GM19099 (cell line): Measurements from ENCODE around the gene DCPS.

Source experiments
- POLR2A ChIP-seq: IDR thresholded peaks from 3 replicates; pipeline ENCODE4 v1.6.1; 2011; ENCODE audit warnings: low read depth; ENCODE audit not compliant: insufficient read length; ENCODE audit errors: extremely low read depth

Gene DCPS, protein sequence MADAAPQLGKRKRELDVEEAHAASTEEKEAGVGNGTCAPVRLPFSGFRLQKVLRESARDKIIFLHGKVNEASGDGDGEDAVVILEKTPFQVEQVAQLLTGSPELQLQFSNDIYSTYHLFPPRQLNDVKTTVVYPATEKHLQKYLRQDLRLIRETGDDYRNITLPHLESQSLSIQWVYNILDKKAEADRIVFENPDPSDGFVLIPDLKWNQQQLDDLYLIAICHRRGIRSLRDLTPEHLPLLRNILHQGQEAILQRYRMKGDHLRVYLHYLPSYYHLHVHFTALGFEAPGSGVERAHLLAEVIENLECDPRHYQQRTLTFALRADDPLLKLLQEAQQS

DNA sequence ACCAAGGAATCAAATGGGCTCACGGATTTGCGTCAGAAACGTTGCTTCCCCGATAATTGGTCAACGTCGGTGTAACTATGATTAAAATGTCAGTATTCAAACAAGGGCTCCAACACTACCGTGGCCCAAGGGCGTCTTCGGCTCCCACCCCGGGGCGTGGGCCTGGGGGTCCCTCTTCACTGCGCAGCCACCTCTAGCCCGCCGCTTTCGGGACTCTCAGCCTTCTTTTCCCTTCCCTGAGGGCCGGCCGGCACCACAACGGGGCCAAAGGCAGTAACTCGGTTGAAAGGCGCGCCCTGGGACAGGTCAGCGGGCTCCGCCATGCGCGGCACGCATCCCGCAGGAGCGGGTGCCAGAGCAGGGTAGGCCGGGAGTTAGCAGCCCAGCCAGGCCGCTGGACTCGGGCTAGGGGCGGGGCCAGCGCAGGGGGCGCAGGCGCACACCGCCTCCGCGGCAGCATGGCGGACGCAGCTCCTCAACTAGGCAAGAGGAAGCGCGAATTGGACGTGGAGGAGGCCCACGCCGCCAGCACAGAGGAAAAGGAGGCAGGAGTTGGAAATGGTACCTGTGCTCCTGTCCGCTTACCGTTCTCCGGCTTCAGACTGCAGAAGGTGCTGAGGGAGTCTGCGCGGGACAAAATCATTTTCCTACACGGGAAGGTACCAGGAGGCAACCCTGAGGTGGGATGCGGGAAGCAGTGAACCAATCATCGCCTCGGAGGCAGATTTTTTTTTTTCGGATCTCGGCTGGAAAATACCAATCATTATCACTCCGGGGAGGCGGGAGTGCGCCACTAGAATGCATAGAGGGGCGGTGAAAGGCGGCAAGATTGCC is at the start of gene DCPS:
TSS of gene DCPS (plus strand) at position 438 of the 834 bp plus-strand sequence. CDS start at position 459, 21 bp downstream.
- peak; percentile 98 for TF ChIP-seq POLR2A

DNA sequence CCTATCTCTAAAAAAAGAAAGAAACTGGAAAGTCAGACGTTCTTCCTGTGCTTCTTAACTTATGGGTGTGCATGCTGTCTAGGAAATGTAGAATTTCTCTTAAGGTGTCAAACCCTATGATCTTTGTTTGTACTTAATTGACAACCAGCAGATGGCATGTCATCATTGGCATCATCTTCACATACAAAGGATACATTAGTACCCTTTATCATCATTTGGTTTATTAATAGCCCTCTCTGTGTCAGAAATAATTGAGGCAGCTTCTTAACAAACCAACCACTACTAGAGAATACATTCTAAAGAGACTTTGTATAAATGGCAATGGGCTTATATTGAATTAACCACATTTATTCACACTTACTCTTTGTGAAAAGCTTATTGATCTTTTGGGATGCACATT is 49.0 kb upstream of the DCPS start:
- no peak for TF ChIP-seq POLR2A

DNA sequence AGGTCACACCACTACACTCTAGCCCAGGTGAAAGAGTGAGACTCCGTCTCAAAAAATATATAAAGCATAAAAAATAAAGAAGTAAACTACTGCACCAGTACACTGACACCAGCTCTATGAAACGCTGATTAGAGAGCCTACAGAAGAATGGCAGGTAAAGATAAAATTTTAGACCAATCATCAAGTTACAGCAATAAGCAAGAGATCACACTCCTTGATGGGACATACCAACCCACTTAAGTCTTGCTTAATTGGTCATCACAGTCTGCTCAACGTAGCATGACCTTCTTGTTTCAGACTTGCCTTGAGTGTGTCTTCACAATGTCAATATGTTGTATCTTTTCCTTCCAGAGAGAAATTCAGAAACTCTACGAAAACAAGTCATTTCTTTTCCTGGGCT is 47.6 kb upstream of the DCPS start:
- no peak for TF ChIP-seq POLR2A

DNA sequence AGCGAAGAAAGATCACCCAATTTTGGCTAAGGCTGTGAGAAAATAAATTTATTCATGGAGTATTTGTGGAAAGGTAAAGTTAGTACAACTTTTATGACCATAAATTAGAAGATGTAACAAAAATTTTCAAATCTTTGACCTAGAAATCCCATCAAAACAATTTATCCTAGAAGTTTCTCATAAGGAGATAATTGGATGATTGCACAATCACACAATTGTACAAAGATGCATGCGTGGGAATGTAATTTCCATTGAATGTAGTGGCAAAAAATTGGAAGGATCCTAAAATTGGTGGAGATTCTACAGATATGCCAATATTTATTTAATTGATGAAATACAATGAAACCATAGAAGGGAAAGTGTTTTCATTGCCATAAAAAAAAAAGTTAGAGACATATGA is 46.7 kb upstream of the DCPS start:
- no peak for TF ChIP-seq POLR2A

DNA sequence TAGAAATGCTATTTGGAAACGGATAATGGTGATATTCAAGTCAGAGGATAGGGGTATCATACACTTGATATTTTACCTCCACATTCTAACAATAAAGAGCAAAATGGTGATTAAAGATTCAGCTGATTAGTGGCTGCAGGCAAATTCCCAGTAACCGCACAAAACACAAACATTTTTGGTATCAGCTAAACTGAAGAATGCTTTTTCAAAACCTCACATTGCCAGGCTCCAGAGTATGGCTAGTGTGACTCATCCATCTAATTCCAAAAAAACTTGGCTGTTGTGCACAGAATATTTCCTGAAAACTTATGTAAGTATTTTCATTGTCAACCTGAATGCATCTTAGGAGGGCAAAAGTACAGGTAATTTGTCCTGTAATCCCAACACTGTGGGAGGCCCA is 46.1 kb upstream of the DCPS start:
- TF ChIP-seq POLR2A: no peak

DNA sequence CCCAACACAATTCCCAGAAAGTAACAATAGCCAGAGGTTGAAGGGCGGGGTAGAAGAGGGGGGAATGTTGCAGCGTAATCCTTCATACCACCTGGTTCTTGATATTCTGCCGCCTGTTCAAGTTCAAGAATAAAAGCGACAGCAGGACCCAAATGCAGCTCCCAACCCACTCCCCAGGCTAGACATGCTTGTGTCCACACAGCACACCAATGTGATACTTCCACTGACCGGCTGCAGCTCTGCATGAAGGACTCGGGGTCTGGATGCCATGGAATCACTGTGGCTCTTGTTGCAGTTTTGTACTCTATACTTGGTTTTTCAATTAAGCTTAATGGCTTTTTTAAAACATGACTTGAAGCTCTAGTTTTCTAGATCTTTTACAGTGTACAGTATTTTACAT is 41.6 kb upstream of the DCPS start:
- no peak for TF ChIP-seq POLR2A

DNA sequence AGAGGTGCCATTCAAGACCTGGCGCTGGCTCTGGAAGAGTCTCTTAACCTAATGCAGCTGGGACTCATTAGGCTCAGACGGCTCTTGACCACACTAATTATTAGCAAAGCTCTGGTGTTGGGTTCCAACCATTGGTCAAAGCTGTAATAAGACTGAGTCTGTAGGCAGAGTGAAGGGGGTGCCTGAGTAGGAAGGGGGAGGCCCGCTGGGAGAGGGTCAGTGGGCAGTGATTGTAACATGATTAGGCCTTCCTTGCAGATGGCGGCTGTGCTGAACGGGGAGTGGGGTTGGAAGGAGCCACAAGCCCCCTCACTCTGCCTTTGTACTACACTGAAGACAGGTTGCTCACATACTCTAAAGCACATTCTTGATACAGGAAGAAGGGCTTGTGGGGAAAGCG is 40.4 kb upstream of the DCPS start:
- TF ChIP-seq POLR2A: no peak

DNA sequence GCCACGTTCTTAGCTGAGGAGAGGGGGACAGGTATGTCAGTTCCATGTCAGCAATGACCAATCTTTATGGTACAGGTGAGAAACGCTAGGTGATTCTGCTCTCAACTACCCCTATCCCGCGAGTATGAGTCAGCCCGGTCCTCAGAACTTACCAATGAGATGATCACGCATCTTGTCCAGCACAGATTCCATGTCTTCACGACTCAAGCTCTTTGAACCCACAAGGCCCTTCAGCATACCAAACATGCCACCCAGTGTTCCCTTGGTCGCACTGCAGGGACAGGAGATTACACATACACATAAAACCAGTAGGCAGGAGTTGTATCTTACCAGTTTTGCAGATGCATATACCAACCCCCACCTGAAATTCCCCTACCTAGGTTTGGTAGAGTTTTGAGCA is 38.0 kb upstream of the DCPS start:
- no peak for TF ChIP-seq POLR2A

DNA sequence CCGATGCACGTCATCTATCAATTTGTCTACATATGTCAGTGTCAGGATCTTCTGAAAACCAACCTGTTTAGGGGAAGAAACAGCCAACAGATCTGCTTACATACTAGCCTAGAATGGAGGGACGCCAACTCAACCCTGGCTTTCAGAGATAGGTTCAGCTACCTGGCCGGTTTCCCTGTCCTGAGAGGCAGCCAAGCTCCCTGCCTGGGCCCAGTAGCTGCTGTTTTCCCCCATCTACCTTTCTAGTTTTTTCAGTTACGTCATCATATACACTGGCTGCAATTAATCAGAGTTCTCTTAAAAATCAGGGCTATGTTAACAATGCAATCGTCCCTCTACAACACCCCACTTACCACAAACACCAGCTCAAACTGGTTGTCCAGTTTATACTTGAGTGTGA is 36.2 kb upstream of the DCPS start:
- TF ChIP-seq POLR2A: no peak

DNA sequence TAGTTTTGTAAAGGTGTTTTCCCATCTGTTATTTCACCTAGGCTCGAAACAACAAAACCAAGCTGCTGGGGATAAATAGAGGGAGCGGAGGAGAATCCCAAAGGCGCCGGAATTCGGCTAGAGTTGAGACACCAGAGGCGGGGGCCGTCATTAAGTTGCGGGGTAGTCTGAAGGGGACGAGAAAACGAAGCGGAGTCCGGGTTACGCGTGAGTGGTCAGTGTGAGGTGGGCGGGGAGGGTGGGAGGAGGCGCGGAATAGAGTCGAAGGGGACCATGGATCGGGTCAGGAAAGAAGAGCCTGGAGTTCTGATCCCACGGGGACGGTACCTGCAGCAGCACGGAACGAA is 35.5 kb upstream of the DCPS start:
- TF ChIP-seq POLR2A: no peak

DNA sequence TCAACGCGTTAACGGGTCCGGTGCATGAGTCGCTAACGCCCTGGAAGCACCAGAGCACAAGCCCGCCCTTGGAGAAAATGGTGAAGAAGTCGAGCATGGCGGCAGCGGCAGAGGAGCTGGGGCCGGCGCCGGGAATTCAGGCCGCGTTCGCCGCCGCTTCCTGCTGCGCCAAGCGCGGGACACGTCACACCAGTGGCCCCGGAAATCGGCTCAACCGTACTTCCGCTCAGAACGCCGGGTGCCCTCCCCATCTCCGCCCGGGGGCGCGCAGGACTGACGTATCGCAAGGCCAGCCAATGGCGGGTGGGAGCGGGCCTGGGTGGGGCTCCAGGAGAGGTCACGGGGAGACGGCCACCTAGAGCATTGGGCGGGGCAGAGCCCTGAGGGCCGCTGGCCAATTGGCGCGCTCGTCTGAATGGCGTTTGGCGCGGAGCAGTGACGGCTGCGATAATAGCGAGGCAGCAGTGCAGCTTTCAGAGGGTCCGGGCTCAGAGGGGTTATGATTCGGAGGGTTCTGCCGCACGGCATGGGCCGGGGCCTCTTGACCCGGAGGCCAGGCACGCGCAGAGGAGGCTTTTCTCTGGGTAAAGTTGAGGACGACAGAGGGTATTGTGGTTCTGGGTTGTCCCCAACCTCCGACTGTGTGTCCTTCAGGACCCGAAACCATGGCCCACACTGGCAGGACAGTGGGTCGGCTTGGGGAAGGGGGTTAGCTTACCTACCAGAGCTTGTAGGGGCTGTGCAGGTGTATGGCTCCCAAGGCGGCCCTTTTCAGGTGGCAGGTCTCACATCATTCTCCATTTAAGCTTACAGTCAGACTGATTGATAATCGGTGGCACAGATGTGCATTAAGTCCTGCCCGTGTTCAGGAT is 34.9 kb upstream of the DCPS start, which contains the start of the genes FOXRED1 and SRPRA:
TSS of gene FOXRED1 (plus strand) at position 447 of the 872 bp plus-strand sequence. CDS start at position 500, 53 bp downstream.
TSS of gene SRPRA (minus strand) at position 188 of the 872 bp plus-strand sequence. CDS start at position 97, 91 bp downstream.
- peak; percentile 88 for TF ChIP-seq POLR2A

DNA sequence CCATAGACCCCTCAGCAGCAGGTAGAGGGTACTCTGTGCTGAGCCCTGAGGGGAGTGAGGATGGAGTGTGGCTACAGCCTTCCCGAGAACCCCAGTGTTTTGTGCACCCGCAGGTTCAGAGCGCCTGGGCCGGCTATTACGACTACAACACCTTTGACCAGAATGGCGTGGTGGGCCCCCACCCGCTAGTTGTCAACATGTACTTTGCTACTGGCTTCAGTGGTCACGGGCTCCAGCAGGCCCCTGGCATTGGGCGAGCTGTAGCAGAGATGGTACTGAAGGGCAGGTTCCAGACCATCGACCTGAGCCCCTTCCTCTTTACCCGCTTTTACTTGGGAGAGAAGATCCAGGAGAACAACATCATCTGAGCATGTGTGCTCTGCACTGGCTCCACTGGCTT is 26.5 kb upstream of the DCPS start:
- TF ChIP-seq POLR2A: no peak

DNA sequence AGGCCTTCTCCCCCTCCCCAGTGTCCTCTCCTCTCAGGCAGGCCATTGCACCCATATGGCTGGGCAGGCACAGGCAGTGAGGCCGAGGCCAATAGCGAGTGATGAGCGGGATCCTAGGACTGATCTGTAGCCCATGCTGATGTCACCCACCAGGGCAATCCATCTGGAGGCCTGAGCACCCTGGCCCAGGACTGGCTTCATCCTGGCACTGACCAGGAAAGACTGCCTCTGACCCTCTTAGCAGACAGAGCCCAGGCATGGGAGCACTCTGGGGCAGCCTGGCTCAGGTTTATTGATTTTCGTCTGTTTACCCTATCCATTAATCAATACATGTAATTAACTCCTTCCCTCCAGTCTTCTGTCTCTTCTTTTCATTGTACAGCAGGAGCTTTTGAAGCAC is 26.1 kb upstream of the DCPS start:
- TF ChIP-seq POLR2A: no peak

DNA sequence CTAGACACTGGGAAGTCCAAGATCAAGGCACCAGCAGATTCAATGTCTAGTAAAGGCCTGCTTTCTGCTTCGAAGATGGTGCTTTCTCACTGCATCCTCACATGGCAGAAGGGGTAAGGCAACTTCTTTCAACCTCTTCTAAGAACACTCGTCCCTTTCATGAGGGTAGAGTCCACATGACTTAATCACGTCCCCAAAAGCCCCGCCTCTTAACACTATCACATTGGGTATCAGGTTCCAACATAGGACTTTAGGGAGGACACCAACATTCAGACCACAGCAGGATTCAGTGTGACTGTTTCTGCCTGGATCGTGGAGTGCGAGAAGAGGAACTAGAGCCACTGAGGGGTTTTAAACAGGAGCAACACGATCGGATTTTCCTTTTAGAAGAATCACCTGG is 24.7 kb upstream of the DCPS start:
- TF ChIP-seq POLR2A: no peak

DNA sequence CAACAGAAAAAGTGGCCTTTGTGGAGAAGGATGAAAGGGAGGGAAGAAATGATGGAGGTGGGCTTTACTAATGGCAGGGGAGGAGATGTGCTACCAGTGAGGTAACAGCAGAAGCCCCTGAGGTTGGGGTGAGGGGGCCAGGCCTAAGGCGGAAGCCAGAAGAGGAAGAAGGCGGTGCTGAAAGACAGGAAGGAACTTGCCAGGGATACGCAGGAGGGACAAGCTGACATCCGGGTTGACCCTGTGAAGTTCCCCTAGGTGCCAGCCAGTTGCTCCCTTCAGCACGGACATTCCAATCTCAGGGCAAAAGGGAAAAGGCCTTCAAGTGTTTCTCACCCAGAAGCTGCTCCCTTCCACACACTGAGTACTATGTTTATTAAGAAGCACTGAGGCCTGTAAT is 23.3 kb upstream of the DCPS start:
- TF ChIP-seq POLR2A: no peak
